Kidney glomerular epithelial cell (primary cell): ENCODE results near the gene ANKH.
"Not testable (repeated sequence)": the region's sequence is repeated elsewhere in the genome, so short reads cannot be mapped to it uniquely, and the experiment has no call there.

Source experiments
- DNase-seq: peaks from one replicate; lab custom pipeline; 2025; lab: John Stamatoyannopoulos, UW

ANKH gene

DNA sequence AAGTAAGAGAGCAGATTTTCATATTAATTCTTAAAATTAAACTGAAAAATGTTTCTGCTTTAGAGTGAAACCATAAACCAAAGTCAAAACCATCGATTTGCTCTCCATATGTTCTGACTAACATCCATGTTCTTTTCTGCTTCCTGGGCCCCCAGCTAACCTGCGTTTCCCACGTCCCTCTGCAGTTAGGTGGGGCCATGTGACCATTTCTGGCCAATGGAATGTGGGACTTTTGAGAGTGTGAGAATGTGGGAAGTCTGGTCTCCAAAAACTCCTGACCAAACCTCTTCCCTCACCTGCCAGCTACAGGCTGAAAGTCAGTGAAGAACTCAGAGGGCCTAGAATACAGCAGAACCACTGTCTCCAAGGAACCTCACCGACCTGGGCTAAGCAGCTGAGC lies 44.9 kb downstream of the ANKH start:
- no peak for DNase-seq

DNA sequence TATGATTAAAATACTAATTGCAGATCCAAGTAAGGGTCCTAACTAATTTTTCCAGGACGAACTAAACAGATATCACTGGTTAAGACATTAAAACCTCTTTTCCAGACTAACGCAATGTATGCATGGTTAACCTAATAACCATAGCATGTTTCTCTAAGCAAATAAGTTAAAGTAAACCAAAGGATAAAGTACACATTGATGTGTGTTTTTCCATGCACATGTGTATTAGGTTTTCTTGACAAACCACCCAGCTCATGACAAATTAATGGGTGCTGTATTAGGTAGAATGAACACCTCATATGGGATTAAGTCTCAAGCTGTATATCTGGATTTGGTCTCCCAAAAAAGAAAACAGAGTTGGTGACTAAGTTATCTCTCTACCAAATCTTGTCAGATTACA lies 45.6 kb downstream of the ANKH start:
- no peak for DNase-seq

- DNase-seq: no peak
Observed at GRCh38 chr5:14824499-14824898, 47.1 kb downstream of the ANKH start.

DNA sequence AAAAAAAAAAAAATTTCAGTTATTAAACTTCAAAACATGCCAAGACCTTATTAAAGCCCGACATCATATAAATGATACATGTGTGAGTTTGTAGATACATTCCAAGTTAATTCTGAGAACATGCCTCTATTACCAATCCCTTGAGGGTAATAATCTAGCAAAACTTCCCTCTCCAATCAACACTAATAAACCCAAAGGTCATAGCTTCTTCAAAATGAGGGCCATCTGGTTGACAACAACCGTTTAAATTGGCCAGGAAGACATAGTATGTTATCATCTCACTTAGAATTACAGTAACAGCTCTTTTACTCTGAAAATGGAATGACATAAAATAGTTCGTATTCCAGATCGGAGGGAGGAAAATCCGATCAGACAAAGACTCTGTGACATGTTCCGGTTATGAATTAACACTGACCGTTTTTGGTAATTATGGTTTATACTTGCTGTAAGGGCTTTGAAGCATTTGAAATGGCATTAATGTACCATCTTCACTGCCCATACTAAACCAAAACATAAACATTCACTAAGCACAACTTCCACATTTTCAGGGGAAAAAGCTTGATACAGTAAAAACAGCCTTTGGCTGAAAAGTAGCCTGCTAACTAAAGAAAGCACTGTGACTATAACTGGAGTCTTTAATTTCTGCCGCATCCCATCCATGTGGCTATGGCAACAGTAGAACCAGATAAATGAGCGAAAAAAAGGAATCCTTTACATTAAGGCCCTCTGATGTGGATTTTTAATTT lies 50.3 kb downstream of the ANKH start:
- no peak for DNase-seq

- no peak for DNase-seq
Observed at GRCh38 chr5:14818931-14819790, 52.4 kb downstream of the ANKH start.

DNA sequence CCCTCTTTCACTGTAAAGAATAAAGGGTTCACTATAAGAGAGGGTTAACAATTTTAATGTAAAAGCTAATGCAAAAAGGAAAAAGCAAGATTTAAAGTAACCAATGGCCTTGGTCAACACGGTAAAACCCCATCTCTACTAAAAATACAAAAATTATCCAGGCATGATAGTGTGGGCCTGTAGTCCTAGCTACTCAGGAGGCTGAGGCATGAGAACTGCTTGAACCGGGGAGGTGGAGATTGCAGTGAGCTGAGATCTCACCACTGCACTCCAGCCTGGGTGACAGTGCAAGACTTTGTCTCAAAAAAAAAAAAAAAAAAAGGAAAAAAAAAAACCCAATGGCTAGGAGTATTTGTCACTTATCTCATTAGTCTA lies 53.8 kb downstream of the ANKH start:
- not testable (repeated sequence) for DNase-seq

DNA sequence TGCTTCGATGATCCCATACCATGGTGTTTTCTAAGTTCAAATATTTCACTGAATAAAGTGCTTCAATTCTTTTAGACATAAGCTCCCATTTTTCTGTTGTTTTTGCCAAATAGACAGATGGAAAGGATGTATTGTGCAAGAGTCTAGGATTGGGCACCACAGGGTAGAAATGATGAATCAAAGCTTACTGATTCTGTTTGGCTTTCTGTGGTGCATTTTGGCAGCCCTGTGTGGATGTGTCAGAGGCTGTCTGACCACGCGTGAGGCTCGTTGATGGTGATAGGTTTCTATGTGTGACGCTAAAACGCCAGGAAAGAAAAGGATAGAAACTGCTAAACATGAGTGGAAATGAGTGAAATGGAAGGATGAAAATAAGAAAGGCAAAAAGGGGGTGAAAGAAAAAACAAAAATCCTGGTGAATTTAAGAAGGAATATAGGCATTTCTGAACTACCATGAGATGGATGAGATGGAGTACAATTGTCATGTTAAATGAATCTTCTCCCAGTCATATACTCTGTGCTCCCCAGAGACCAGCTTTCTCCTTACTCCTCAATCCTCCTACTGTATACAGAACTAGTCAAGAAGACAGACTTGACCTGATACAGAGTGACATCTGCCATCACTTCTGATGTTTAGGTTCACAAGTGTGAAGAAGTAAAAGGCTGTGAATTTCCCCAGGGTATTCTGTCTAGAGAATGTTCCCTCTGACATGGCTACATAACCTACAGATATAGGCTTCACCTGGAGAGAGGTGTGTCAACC lies 54.4 kb downstream of the ANKH start:
- no peak for DNase-seq

- DNase-seq: no peak
Observed at GRCh38 chr5:14816374-14816998, 55.1 kb downstream of the ANKH start.

- DNase-seq: no peak
Observed at GRCh38 chr5:14813747-14814146, 57.8 kb downstream of the ANKH start.

GRCh38 chr5:14812166-14812565 lies 59.4 kb downstream of the ANKH start:
- no peak for DNase-seq

DNA sequence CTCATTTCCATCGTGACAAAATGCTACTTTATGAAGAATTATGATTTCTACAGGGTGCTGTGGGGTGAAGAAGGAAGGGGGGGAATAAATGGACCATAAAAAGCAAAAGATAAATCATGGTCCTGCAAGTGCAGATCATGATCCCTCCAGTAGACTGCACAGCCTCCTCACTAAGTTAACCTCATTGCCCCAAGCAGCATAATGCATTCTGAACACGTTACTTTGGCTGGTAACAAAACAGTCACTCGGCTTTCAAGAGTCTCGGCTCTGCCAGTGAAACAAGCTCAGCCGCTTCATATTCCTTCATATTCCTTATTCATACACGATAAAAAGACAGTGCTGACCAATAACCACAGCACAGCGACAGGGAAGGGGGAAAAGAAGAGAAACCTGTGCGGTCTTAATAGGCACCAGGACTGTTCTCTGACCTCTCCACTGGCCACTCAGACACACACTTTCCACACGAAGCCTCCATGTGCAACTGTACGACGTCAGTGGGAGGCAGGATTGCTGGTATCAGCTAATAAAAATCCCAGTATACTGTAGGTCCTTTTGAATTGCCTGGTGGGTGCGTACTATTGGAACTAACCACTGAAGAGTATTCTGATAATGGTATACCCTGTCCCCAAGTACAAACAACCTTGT lies 60.5 kb downstream of the ANKH start:
- DNase-seq: no peak

DNA sequence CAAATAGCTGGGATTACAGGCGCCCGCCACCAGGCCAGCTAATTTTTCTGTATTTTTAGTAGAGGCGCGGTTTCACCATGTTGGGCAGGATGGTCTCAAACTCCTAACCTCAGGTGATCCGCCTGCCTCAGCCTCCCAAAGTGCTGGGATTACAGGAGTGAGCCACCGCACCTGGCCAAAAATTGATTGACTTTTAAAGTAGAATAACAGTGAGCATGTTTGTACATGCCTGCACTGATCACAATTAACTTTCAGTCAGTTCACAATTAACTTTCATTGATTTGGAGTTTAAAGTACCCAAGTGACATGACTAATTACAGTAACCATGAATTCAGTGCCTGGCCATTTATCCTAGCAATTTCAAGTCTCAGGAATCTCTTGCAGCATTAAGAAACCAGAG lies 61.3 kb downstream of the ANKH start:
- DNase-seq: no peak

DNA sequence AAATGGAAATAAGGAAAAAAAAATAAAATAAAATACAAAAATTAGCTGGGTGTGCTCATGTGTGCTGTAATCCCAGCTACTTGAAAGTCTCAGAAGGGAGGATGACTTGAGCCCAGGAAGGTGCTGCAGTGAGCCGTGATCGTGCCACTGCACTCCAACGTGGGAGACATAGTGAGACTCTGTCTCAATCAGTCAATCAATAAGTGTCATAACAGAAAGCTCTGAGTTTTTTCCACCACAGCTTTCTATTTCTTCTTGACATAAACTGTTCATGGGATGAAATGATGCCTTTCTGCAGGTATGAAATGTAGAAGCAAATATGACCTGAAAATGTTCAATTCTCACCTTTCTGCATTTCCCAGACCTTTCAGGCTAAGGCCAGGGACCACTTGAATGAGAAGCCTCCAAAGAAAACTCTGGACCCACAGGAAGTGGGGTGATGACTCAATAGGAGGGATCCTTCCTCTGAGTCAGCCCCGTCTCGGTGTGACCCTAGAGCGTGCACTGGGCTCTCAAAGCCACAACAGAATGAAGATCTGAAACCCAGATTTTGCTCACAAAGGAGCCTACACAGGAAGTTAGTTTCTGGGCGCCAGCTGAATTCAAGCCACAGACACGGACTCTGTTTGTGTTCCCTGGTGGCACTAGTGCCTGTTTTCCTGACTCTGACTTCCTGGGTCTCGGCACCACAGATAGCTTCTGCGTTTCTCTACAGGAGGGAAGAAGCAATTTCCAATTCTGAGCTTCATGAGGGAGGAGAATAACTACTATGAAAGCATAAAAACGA lies 62.0 kb downstream of the ANKH start:
- peak; percentile 52 for DNase-seq

GRCh38 chr5:14807471-14807870 lies 64.1 kb downstream of the ANKH start:
- no peak for DNase-seq

DNA sequence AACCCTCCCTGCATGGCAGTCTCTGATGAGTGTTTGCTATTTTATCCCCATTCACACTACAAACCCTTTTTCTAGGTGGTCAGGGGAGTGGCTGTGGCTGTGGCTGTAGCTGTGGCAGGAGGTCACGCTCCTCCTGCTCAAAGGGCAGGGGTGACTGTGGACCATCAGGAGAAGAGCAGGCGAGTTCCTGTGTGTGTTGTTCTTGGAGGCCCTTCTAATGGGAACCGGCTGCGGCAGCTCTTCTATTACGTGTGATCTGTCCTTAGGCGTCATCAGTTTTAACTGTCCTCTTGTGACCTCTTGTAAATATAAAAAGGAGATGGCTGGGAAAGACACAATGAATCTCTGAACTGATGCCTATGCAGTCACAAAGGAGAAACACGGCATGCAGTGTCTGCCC lies 65.1 kb downstream of the ANKH start:
- peak; percentile 53 for DNase-seq

GRCh38 chr5:14802541-14802940 lies 69.0 kb downstream of the ANKH start:
- no peak for DNase-seq

DNA sequence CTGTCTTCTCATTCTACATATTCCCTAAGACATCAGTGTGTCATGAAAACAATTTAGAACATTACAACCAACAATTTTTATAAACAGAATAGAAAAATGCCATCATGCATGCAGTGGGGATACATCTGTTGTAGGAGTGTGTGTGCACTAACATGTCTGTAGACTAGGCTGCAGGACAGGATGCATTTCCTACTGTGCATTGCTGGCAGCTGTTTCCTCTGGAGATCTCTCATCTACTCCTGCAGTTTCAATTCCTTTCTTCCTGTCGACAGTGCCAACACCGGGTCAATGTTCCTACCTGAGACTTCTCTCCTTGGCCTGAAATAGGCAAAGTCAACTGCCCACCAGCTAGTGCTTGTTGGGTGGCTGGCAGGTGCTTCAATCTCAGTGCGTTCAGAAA lies 69.8 kb downstream of the ANKH start:
- no peak for DNase-seq

DNA sequence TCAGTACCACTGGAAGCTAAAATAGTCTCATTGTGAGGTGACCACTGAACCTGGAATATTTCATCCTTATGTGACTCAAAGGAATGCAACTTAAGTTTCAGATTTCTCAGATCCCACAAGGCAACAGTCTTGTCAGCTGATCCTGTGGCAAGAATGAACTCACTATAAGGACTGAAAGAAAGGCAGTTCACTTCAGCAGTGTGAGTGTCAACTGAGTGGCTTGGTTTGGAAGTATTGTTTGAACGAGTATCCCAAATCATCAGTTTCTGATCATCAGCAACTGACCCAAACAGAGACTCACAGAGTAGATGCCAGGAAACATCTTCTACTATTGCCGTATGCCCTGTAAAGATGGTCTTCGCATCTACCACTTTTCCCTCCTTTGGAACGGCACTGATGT lies 74.2 kb downstream of the ANKH start:
- DNase-seq: not testable (repeated sequence)

DNA sequence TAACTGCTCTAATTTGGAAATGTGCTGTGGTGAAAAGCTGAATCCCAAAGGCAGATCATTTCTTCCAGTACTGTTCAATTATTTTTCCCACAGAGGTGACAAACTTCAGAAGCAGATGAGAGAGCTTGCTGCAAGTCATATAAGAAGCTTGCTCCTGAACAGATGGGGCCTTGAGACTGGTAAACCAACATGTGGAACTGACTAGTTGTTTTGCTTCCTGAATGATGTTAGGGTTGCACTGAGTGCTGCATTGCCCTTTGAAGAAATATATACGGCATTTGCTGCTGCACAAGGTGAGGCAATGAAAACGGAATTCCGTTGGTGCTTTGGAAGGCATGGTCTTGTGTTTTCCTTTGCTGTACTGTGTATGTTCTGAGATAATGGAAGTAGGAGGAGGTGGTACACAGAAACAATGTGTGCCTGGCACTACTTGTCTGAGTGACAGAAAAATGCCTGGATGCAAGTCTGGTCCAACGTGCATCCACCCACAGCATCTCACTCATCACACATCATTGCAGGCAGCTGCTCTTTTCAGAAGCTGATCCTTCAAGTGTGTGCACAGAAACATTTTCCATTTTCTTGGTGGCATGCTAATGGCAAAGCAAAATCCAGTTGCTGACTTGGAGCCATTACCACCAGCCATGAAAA lies 76.9 kb downstream of the ANKH start:
- no peak for DNase-seq

GRCh38 chr5:14793851-14794250 lies 77.7 kb downstream of the ANKH start:
- no peak for DNase-seq
